H1 (cell line): ENCODE results near the gene CMTM1. TPM values are rescaled to one million over a fixed set of nuclear protein-coding genes. Genes with fewer than 3 reads are reported as not detected.

Source experiments
- CTCF ChIA-PET: fragments of 300-600 bp; sonication (Branson Sonifier 250); formaldehyde crosslinking; loops from one replicate; lab custom pipeline; 2021; ENCODE audit not compliant: partially characterized antibody; lab: Charles Lee
- POLR2A ChIA-PET: fragments of 300-600 bp; sonication (Branson Sonifier 250); formaldehyde crosslinking; loops from one replicate; lab custom pipeline; 2021; ENCODE audit warnings: inconsistent platforms; ENCODE audit not compliant: partially characterized antibody; lab: Charles Lee
- DNase-seq, 2 experiments: peaks; one replicate each; pipeline versions ENCODE4 v3.0.0 to v3.0.0-alpha.2; 2010 to 2022; ENCODE audit warnings: low spot score in 2 of 2, low read depth in 1 of 2, mixed read lengths in 1 of 2
- FAIRE-seq: peaks from 2 replicates; lab custom pipeline; 2011; peaks lifted over from hg19 to GRCh38; lab: Jason Lieb, UNC
- H2AFZ ChIP-seq: 2 replicates; pipeline ENCODE4 v1.8.1; 2012; ENCODE audit warnings: low read length, inconsistent platforms
- H2AK5ac ChIP-seq: 2 replicates; pipeline ENCODE4 v1.6.1; 2013; ENCODE audit warnings: low read depth, low read length
- H2BK120ac ChIP-seq: replicated peaks from 2 replicates; pipeline ENCODE3; 2013; ENCODE audit warnings: low read depth, low read length, inconsistent platforms
- H2BK12ac ChIP-seq: 2 replicates; pipeline ENCODE4 v1.6.1; 2013; ENCODE audit warnings: low read depth, low read length
- H2BK15ac ChIP-seq: 2 replicates; pipeline ENCODE4 v1.6.1; 2013; ENCODE audit warnings: low read length
- H2BK20ac ChIP-seq: 2 replicates; pipeline ENCODE4 v1.6.1; 2013; ENCODE audit warnings: low read length
- H2BK5ac ChIP-seq: 2 replicates; pipeline ENCODE4 v1.6.1; 2013; ENCODE audit warnings: low read depth, low read length
- H3K14ac ChIP-seq: 2 replicates; pipeline ENCODE4 v1.6.1; 2013; ENCODE audit warnings: inconsistent platforms; ENCODE audit not compliant: insufficient read length
- H3K18ac ChIP-seq: 2 replicates; pipeline ENCODE4 v1.6.1; 2013; ENCODE audit warnings: low read length; ENCODE audit errors: extremely low read depth
- H3K23ac ChIP-seq: 2 replicates; pipeline ENCODE4 v1.6.1; 2013; ENCODE audit warnings: inconsistent platforms; ENCODE audit not compliant: insufficient read length
- H3K23me2 ChIP-seq: 2 replicates; pipeline ENCODE4 v1.6.1; 2013; ENCODE audit warnings: low read depth, low read length
- H3K27ac ChIP-seq: 2 replicates; pipeline ENCODE4 v1.6.1; 2011; ENCODE audit warnings: low read depth, low read length, inconsistent platforms
- H3K27me3 ChIP-seq, 4 experiments: replicated peaks in 1 of 4; 1 replicate in 1 of 4; 2 replicates in 3 of 4; pipeline versions ENCODE4 v1.6.1 to v1.8.1; 2011 to 2013; ENCODE audit warnings: low read length in 3 of 4, mild to moderate bottlenecking in 3 of 4, inconsistent platforms in 2 of 4, mixed read lengths in 2 of 4, moderate library complexity in 1 of 4; ENCODE audit not compliant: control insufficient read depth in 3 of 4, insufficient read depth in 3 of 4; ENCODE audit errors: extremely low read depth in 1 of 4
- H3K36me3 ChIP-seq, 4 experiments: 2 replicates each; pipeline versions ENCODE4 v1.6.1 to v1.8.1; 2011 to 2013; ENCODE audit warnings: mild to moderate bottlenecking in 4 of 4, low read length in 3 of 4, moderate library complexity in 2 of 4, control low read depth in 1 of 4, inconsistent platforms in 1 of 4; ENCODE audit not compliant: insufficient read depth in 4 of 4, control insufficient read depth in 2 of 4
- H3K4ac ChIP-seq: replicated peaks from 2 replicates; pipeline ENCODE3; 2013; ENCODE audit warnings: low read length, low read depth, mixed read lengths, inconsistent platforms; ENCODE audit not compliant: insufficient read length
- H3K4me1 ChIP-seq, 4 experiments: replicated peaks in 1 of 4; 1 replicate in 1 of 4; 2 replicates in 3 of 4; pipeline versions ENCODE4 v1.6.1 to v1.8.1; 2011 to 2013; ENCODE audit warnings: low read length in 3 of 4, inconsistent platforms in 2 of 4, mixed read lengths in 1 of 4; ENCODE audit not compliant: insufficient read depth in 4 of 4, control insufficient read depth in 3 of 4
- H3K4me2 ChIP-seq, 2 experiments: 2 replicates each; pipeline versions ENCODE4 v1.6.1 to v1.8.1; 2011 to 2013; ENCODE audit warnings: low read depth in 2 of 2, low read length in 2 of 2, control low read depth in 1 of 2, inconsistent platforms in 1 of 2, mild to moderate bottlenecking in 1 of 2; ENCODE audit not compliant: insufficient read depth in 1 of 2
- H3K4me3 ChIP-seq, 4 experiments: fragments of 200-600, 300-600 bp in 1 of 4; sonication (generic), shearing (Covaris generic), sonication (Bioruptor Twin) in 1 of 4; 2 replicates each; pipeline versions ENCODE4 v1.5.1 to v1.8.1; 2011 to 2016; ENCODE audit warnings: low read length in 4 of 4, low read depth in 3 of 4, control low read depth in 2 of 4, inconsistent platforms in 2 of 4, mild to moderate bottlenecking in 2 of 4, mixed read lengths in 1 of 4, moderate library complexity in 1 of 4; ENCODE audit not compliant: insufficient read depth in 2 of 4; ENCODE audit errors: extremely low read depth in 1 of 4
- H3K56ac ChIP-seq: replicated peaks from 2 replicates; pipeline ENCODE3; 2013; ENCODE audit warnings: low read depth, mild to moderate bottlenecking, mixed read lengths, low read length, inconsistent platforms; ENCODE audit not compliant: insufficient read length
- H3K79me1 ChIP-seq: 2 replicates; pipeline ENCODE4 v1.6.1; 2013; ENCODE audit warnings: low read depth, low read length, control low read depth
- H3K79me2 ChIP-seq, 2 experiments: 2 replicates each; pipeline versions ENCODE4 v1.6.1 to v1.8.1; 2012 to 2013; ENCODE audit warnings: low read length in 2 of 2, mild to moderate bottlenecking in 2 of 2, inconsistent platforms in 1 of 2; ENCODE audit not compliant: insufficient read depth in 2 of 2, control insufficient read depth in 1 of 2
- H3K9ac ChIP-seq, 4 experiments: replicated peaks in 1 of 4; 1 replicate in 1 of 4; 2 replicates in 3 of 4; pipeline versions ENCODE4 v1.6.1 to v1.8.1; 2011 to 2013; ENCODE audit warnings: low read depth in 3 of 4, low read length in 3 of 4, control low read depth in 2 of 4, mild to moderate bottlenecking in 2 of 4, moderate library complexity in 2 of 4, inconsistent platforms in 1 of 4; ENCODE audit errors: extremely low read depth in 1 of 4
- H3K9me3 ChIP-seq, 2 experiments: 2 replicates each; pipeline versions ENCODE4 v1.6.1 to v1.8.1; 2012 to 2013; ENCODE audit warnings: mild to moderate bottlenecking in 2 of 2, moderate library complexity in 2 of 2, control low read depth in 1 of 2, inconsistent platforms in 1 of 2, low read depth in 1 of 2, low read length in 1 of 2, mixed read lengths in 1 of 2; ENCODE audit not compliant: insufficient read depth in 2 of 2
- H4K20me1 ChIP-seq, 2 experiments: replicated peaks in 1 of 2; 2 replicates each; pipeline versions ENCODE3 to v1.8.1; 2011 to 2013; ENCODE audit warnings: inconsistent platforms in 2 of 2, low read length in 2 of 2, mild to moderate bottlenecking in 1 of 2; ENCODE audit not compliant: insufficient read depth in 2 of 2, control insufficient read depth in 1 of 2
- H4K5ac ChIP-seq: 2 replicates; pipeline ENCODE4 v1.6.1; 2013; ENCODE audit warnings: low read length, low read depth, mixed read lengths, inconsistent platforms; ENCODE audit not compliant: insufficient read length
- H4K8ac ChIP-seq: 2 replicates; pipeline ENCODE4 v1.8.0; 2013; ENCODE audit warnings: mild to moderate bottlenecking, moderate library complexity, low read length, inconsistent platforms; ENCODE audit not compliant: insufficient read depth; ENCODE audit errors: extremely low read depth
- H4K91ac ChIP-seq: replicated peaks from 2 replicates; pipeline ENCODE3; 2013; ENCODE audit warnings: low read length, mixed read lengths, inconsistent platforms; ENCODE audit not compliant: insufficient read length
- BACH1 ChIP-seq: IDR thresholded peaks from 2 replicates; pipeline ENCODE4 v1.6.1; 2012; ENCODE audit warnings: low read length, improper control_type of control experiment
- BCL11A ChIP-seq, 2 experiments: IDR thresholded peaks; one replicate each; pipeline ENCODE4 v1.6.1; 2011; ENCODE audit warnings: low read depth in 2 of 2, low read length in 2 of 2, mild to moderate bottlenecking in 2 of 2
- BRCA1 ChIP-seq: IDR thresholded peaks from 2 replicates; pipeline ENCODE4 v1.6.1; 2012; ENCODE audit warnings: low read depth, low read length, improper control_type of control experiment
- CHD1 ChIP-seq: IDR thresholded peaks from 2 replicates; pipeline ENCODE4 v1.6.1; 2012; ENCODE audit warnings: low read depth, low read length, improper control_type of control experiment
- CREB1 ChIP-seq: IDR thresholded peaks from 2 replicates; pipeline ENCODE4 v1.6.1; 2012; ENCODE audit warnings: inconsistent platforms
- EZH2 ChIP-seq: fragments of 200-600 bp; sonication (generic); IDR thresholded peaks from 2 replicates; pipeline ENCODE4 v1.7.1; 2012; ENCODE audit warnings: low read depth, mild to moderate bottlenecking, moderate library complexity, low read length, inconsistent platforms; ENCODE audit not compliant: severe bottlenecking
- KDM5A ChIP-seq: fragments of 200-600 bp; IDR thresholded peaks from 2 replicates; pipeline ENCODE4 v1.7.1; 2012; ENCODE audit warnings: mild to moderate bottlenecking, low read length, inconsistent platforms, mixed read lengths
- NRF1 ChIP-seq: IDR thresholded peaks from 2 replicates; pipeline ENCODE4 v1.6.1; 2011; ENCODE audit warnings: mild to moderate bottlenecking, low read depth, low read length, improper control_type of control experiment
- RFX5 ChIP-seq: IDR thresholded peaks from 2 replicates; pipeline ENCODE4 v1.6.1; 2011; ENCODE audit warnings: low read depth, low read length, improper control_type of control experiment, borderline replicate concordance
- RNF2 ChIP-seq: fragments of 200-900, 300-1000 bp; sonication (generic); IDR thresholded peaks from 2 replicates; pipeline ENCODE4 v1.7.1; 2016; ENCODE audit warnings: borderline replicate concordance, low read depth, mild to moderate bottlenecking, antibody characterized with exemption, low read length; ENCODE audit not compliant: poor library complexity, severe bottlenecking; ENCODE audit errors: missing control alignments
- SAP30 ChIP-seq: fragments of 300-600 bp; sonication (generic); IDR thresholded peaks from 2 replicates; pipeline ENCODE4 v1.7.1; 2012; ENCODE audit warnings: low read length, moderate library complexity, mild to moderate bottlenecking, inconsistent platforms; ENCODE audit not compliant: insufficient read depth, insufficient replicate concordance
- SP2 ChIP-seq: IDR thresholded peaks from 2 replicates; pipeline ENCODE4 v1.6.1; 2012; ENCODE audit warnings: mild to moderate bottlenecking, low read length, inconsistent platforms
- TCF12 ChIP-seq: IDR thresholded peaks from 2 replicates; pipeline ENCODE4 v1.6.1; 2011; ENCODE audit warnings: low read depth, mild to moderate bottlenecking, low read length
- WGBS, 2 experiments: shearing (Covaris generic) in 1 of 2; methylation state at CpG; one replicate each; pipeline versions ENCODE4 v1.1.6 to v1.1.7; 2013 to 2015; ENCODE audit warnings: low lambda C conversion rate in 2 of 2, mixed read lengths in 2 of 2, inconsistent platforms in 1 of 2, low coverage in 1 of 2, missing lambda C conversion rate in 1 of 2; ENCODE audit not compliant: insufficient replicate concordance in 2 of 2, insufficient coverage in 1 of 2, insufficient read length in 1 of 2; ENCODE audit errors: extremely low coverage in 1 of 2, missing lambda C conversion rate in 1 of 2; 5-methylcytosine and 5-hydroxymethylcytosine counted together
- polyA plus RNA-seq, 7 experiments: library from polyadenylated mRNA; depleted of rRNA in 3 of 7; stranded (reverse) in 5 of 7; unstranded in 2 of 7; fragments of >200 nt in 5 of 7; fragments of 200-250 nt in 2 of 7; gene quantifications; 1 replicate in 5 of 7; 2 replicates in 1 of 7; 4 replicates in 1 of 7; pipeline versions ENCODE4 v1.2.1 to v1.2.3, GENCODE V29; 2011 to 2013; ENCODE audit warnings: missing spikeins in 2 of 7, mixed read lengths in 2 of 7
- total RNA-seq: library from RNA; stranded (reverse); fragmentation: NEBNext Ultra II Directional; extraction: Animal tissue kit (Norgen Biotek cat#: 25700); gene quantifications from 2 replicates; pipeline ENCODE4 v1.2.1, GENCODE V29; 2021

Gene CMTM1
- total and polyA plus RNA-seq, 2 of the 8 experiments (the other 6 are each of a cell fraction or from before 2014, with no cell fraction given) = 1.2 to 2.0 TPM

DNA sequence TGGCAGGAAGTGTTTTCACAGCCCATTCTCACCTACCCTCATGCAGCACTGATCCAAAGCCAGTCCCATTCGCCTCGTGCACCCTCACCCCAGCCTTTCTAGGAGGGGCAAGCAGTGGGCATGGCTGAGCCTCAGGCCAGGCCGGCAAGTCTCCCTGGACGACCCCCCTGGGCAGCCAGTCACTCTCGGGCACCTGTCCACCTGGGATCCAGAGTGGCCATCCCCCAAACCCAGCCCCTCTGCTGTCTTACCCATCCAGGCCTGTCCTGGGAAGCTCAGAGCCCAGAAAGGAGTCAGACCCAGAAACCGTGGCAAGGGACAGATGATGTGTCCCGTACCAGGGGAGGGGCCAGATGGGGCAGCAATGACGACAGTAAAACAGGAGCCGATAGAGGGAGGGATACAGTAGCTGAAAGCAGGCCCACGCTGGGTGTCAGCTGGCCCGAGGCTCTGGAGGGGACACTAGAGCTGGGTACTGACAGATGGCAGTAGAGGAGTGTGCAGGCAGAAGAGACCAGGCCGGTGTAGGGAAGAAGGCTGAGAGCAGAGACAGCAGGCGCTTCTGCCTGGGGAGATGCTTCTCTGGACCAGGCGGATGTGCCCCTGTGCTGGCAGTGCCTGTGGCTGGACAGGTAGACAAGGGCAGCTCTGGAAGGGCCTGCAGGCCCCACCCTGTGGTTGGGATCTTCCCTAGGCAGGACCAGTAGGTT is 44.0 kb downstream of the CMTM1 start:
- Histone ChIP-seq H2BK20ac (no peak overlapping the region), H3K36me3 (peaks cover 9 to 33% (median 25%) of the 10 kb centered on the region in 4 experiments; a peak in 7 of 8 replicates), H3K9me3 (peaks cover 0 to 7% of the 10 kb centered on the region in 2 experiments; a peak in 1 of 4 replicates), H3K56ac (no peak overlapping the region), H4K20me1 (peaks cover 1 to 14% of the 10 kb centered on the region in 2 experiments), H2BK120ac (no peak overlapping the region), H2BK12ac (no peak overlapping the region), H3K4me3 (no peak overlapping the region), H3K4me1 (peaks cover 0 to 22% (median 13%) of the 10 kb centered on the region in 4 experiments; a peak in 6 of 7 replicates), H2AK5ac (no peak overlapping the region), H3K27me3 (no peaks in the 10 kb centered on the region), H3K4me2 (no peak overlapping the region), H2BK15ac (no peak overlapping the region), H3K18ac (no peak overlapping the region), H4K8ac (no peak overlapping the region; the same call in 1 of the 2 replicates), H3K27ac (no peak overlapping the region), H2AFZ (no peak overlapping the region), H3K79me1 (peaks cover 5% of the 10 kb centered on the region; the same call in 1 of the 2 replicates), H3K23ac (no peak overlapping the region), H3K79me2 (peaks cover 0 to 3% of the 10 kb centered on the region in 2 experiments; a peak in 2 of 4 replicates), H3K14ac (no peak overlapping the region), H3K4ac (no peak overlapping the region), H4K5ac (no peak overlapping the region), H3K23me2 (no peaks in the 10 kb centered on the region; the same call in 1 of the 2 replicates), H2BK5ac (no peak overlapping the region), H3K9ac (no peak overlapping the region), H4K91ac (no peak overlapping the region)
- FAIRE-seq = no peak
- WGBS, 2 experiments = 95% methylated on average over 14 of the region's 14 CpGs; no CpG with 5 or more reads in 1 of the 2 experiments
- ChIA-PET CTCF (interaction anchor here (1.1 to 6.4 kb wide), 8 partner anchors 8 to 130 kb away, joined by 3 to 57 read pairs (median 10); no protein-coding TSS in a partner anchor), POLR2A (interaction anchor here (2.9 kb wide), 1 partner anchor 86 kb away, joined by 11 read pairs; the partner anchor contains the start of gene CMTM4)
- DNase-seq = no peak
- TF ChIP-seq BCL11A (IDR thresholded peaks at IDR 0.05; ENCODE audit: low read depth in 2 of 2, low read length in 2 of 2) (no peak), RFX5 (no peak), EZH2 (no peak), SAP30 (no peak), SP2 (no peak), KDM5A (no peak), BACH1 (no peak), TCF12 (no peak), RNF2 (no peak), CREB1 (no peak), NRF1 (no peak), CHD1 (no peak), BRCA1 (no peak)
